Bronchial epithelial cell (primary cell): ENCODE results near the gene CNTN5. TPM values are rescaled to one million over a fixed set of nuclear protein-coding genes. Genes with fewer than 3 reads are reported as not detected.
A peak's percentile ranks its signal among the peaks of the same experiment; 100 is the strongest.

Experiments used
- DNase-seq: peaks from one replicate; pipeline ENCODE4 v3.0.0-alpha.2; 2010; ENCODE audit warnings: low read depth
- FAIRE-seq: peaks from 2 replicates; lab custom pipeline; 2011; peaks lifted over from hg19 to GRCh38; lab: Jason Lieb, UNC
- H3K27me3 ChIP-seq: 2 replicates; pipeline ENCODE4 v1.5.1; 2011; ENCODE audit warnings: low read length; ENCODE audit not compliant: control insufficient read depth, insufficient read depth
- H3K36me3 ChIP-seq: 2 replicates; pipeline ENCODE4 v1.5.1; 2011; ENCODE audit warnings: low read length; ENCODE audit not compliant: control insufficient read depth, insufficient read depth
- H3K4me3 ChIP-seq: 2 replicates; pipeline ENCODE4 v1.5.1; 2011; ENCODE audit warnings: mild to moderate bottlenecking, low read depth, low read length, control low read depth
- total RNA-seq: library from RNA; depleted of rRNA; stranded (reverse); fragments of >200 nt; gene quantifications from 2 replicates; pipeline ENCODE4 v1.2.1, GENCODE V29; 2014
- TF ChIP-seq, protein P1 (sequence below): IDR thresholded peaks from 2 replicates; pipeline ENCODE4 v1.5.1; 2011; ENCODE audit warnings: mild to moderate bottlenecking, moderate library complexity, low read length, control low read depth, inconsistent platforms; ENCODE audit not compliant: insufficient read depth, severe bottlenecking

CNTN5 gene
- total RNA-seq, 1 donor from 2014 or later = not detected

DNA sequence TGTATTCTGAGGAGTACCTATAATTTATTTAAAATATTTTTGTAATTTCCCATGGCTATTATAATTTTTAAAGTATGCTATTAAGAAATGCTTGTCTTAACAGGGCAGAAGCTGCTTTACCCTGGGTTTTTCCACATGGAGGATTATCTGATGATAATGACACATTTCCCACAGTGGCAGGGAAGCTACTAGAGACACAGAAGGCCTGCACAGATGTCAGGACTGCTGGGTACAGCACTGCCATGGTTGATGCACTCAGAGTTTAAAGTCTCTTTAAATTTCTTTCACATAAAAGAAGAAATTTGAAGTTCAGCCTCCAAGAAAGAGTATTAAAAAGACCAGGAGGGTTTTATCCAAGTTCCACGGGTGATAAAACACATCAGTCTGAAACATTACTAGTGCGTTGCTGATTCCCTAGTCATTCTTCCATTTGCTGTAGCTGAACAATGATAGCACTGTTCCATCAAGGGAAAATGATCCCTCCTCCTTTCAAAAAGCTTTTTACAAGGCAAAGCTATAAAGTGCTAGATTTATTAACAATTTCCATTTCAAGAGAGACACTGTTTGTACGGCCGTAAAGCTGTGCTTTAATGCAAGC, 363.0 kb downstream of the CNTN5 start:
- H3K27me3 ChIP-seq = no peaks in the 10 kb centered on the region
- no peak overlapping the region for H3K4me3 ChIP-seq
- FAIRE-seq = no peak
- TF ChIP-seq, protein P1, sequence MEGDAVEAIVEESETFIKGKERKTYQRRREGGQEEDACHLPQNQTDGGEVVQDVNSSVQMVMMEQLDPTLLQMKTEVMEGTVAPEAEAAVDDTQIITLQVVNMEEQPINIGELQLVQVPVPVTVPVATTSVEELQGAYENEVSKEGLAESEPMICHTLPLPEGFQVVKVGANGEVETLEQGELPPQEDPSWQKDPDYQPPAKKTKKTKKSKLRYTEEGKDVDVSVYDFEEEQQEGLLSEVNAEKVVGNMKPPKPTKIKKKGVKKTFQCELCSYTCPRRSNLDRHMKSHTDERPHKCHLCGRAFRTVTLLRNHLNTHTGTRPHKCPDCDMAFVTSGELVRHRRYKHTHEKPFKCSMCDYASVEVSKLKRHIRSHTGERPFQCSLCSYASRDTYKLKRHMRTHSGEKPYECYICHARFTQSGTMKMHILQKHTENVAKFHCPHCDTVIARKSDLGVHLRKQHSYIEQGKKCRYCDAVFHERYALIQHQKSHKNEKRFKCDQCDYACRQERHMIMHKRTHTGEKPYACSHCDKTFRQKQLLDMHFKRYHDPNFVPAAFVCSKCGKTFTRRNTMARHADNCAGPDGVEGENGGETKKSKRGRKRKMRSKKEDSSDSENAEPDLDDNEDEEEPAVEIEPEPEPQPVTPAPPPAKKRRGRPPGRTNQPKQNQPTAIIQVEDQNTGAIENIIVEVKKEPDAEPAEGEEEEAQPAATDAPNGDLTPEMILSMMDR = no peak
- DNase-seq = no peak
- no peaks in the 10 kb centered on the region for H3K36me3 ChIP-seq

DNA sequence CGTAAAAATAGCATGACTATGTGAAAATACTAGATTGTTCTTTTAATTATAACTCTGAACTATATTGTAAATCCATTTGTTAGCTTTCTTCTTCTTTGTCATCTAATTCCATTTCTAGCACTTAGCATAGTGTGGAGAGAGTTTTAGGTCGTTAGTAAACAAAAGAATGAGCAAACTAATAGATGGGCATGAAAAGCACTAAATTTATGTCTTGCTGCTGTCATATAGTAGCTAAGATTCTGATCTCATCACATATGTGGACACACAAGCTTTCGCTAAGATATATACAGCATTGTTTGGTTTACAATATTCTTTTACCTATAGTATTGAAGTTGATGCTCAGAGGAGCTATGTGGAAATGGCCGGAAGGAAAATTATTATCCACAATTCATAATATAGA, 370.5 kb downstream of the CNTN5 start:
- Histone ChIP-seq H3K27me3 (no peaks in the 10 kb centered on the region), H3K4me3 (no peak overlapping the region), H3K36me3 (no peaks in the 10 kb centered on the region)
- FAIRE-seq (no peak), DNase-seq (no peak)
- TF ChIP-seq, protein P1 = no peak

DNA sequence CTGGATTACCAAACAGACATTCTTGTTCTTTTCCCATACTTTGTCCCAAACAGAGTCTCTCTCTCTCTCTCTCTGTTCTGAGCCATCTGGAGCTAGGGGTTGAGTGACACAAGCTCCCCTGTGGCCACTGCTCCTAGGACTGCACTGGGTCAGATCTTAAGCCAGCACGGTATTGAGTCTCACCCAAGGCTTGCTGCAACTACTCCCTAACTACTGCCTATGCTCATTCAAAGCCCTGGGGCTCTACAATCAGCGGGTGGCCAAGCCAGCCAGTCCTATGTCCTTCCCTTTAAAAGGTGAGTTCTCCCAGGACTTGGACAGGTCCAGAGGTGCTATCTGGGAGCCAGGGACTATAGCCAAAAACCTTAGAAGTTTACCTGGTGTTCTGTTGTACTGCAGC, 385.6 kb downstream of the CNTN5 start:
- no peak for FAIRE-seq
- TF ChIP-seq, protein P1 = no peak
- Histone ChIP-seq H3K27me3 (no peaks in the 10 kb centered on the region), H3K36me3 (no peaks in the 10 kb centered on the region), H3K4me3 (no peak overlapping the region)
- DNase-seq = no peak

DNA sequence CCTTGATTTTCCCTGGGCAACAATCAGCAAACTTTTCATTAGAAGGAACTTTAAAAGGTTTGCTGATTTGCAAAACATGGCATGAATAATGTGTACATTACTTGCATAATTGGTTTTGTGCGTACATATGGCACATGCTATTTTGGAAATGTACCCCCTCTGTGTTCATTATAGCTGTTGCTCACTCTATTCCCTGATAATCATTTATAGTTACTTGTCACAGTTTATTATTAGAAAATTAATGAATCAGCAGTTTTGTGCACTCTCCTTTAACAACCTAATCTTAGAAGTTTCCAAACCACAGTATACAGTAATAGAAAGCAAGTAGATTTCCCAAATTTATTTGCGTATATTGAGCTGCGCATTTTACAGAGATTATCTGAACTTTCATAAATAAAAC, 389.9 kb downstream of the CNTN5 start:
- FAIRE-seq (no peak), DNase-seq (no peak)
- Histone ChIP-seq H3K27me3 (no peaks in the 10 kb centered on the region), H3K4me3 (no peak overlapping the region), H3K36me3 (no peaks in the 10 kb centered on the region)
- TF ChIP-seq, protein P1 = no peak

DNA sequence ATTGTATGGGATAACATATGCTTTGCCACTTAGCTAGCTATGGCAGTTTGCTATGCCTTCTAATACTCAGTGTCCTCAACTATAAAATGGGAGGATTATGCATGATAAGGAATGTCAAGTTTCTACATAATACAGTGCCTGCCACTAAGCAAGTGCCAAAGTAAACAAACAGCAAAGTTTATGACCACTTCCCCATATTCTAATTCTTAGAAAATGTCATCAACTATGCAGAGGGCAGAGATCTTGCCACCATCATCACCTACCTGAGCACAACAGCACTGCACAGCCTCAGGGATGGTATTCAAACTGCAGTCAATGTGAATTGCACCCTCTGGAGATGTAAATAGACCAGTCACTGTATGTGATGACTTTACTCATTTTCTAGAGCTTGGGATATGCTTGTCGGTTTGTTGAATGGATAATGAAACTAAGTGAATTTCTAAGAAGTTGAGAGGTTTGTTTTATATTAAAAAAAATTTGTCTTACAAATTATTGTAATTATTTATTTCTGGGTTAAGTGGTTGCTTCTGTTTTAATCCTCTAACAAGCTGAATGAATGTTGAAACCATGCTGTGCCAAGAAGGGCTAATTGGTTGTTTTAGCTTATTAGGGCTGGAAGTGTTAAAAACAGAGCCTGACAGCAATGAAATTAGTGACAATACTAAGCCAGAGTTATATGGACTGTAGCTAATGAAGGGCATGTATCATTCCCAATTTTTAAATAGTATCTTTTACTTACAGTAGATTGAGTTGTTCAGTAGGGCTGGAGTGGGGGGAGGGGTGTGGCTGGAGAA, 398.4 kb downstream of the CNTN5 start:
- DNase-seq = no peak
- Histone ChIP-seq H3K27me3 (no peaks in the 10 kb centered on the region), H3K36me3 (no peaks in the 10 kb centered on the region), H3K4me3 (no peak overlapping the region)
- TF ChIP-seq, protein P1 = no peak
- peak; percentile 36 for FAIRE-seq
